C4-2B (cell line): Measurements from ENCODE around the gene C16orf95.

Source experiments
- H3K27ac ChIP-seq: fragments of 450-650 bp; 2 replicates; pipeline ENCODE4 v1.5.1; 2017
- CTCF ChIP-seq: fragments of 450-650 bp; conservative IDR thresholded peaks from 2 replicates; pipeline ENCODE4 v1.5.1; 2017; ENCODE audit warnings: mild to moderate bottlenecking
- ZFX ChIP-seq: fragments of 450-650 bp; IDR thresholded peaks from 2 replicates; pipeline ENCODE4 v1.6.1; 2017

C16orf95 gene

DNA sequence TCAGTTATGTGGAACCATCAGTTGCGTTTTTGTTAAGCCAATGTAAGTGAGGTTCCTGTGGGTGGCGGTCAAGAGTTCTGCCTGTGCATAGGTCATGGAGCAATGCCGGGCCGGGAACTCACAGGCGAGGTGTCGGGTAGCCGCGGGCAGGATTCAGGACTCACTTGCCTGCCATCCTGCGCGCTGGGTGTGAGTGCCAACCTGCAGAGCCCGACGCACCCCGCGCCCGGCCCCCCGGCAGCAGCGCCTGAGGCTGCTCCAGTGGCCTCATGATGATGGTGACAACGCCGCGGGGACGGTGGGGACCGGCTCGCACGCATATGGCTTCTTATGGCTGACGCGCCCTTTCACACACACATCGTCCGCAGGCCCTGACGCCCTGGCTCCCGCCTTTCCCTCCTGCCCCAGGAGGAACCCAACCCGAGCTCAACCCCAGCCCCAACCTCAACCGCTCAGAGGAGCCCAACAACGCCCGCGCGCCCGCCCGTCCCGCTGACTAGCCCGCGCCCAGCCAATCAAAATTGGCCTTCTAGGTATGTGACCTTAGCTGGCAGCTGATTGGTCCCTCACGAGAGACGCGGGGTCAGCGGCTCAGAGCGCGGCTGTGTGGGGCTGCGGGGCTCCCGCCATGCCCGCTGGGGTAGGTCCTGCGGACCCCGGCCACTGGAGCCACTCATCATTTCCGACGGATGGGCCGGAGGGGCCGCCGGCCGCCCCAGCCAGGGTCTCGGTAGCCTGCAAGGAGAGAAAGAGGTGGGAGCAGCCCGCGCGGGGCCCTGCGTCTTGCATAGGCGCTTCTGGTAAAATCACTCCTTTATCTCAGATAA lies at the start of gene C16orf95:
Gene C16orf95 (minus strand): TSS at position 470 of the 827 bp plus-strand sequence. CDS start 150 bp downstream, at position 320.
- peak; percentile 84 for TF ChIP-seq ZFX
- TF ChIP-seq CTCF: peak; percentile 82
- H3K27ac ChIP-seq: peak within 1 kb of the TSS; percentile 88

DNA sequence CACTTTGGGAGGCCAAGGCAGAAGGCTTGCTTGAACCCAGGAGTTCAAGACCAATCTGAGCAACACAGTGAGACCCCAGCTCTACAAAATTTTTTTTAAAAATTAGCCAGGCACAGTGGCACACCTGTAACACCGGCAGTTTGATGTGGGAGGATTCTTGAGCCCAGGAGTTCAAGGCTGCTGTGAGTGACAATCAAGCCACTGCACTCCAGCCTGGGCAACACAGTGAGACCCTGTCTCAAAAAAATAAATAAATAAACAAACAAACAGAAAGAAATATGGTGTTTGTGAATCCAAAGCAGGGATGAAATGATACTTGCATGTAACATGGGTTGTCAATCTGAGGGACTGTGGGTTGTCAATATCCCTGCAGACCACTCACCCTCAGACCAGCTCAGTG lies 49.7 kb upstream of the C16orf95 start:
- no peak overlapping the region for H3K27ac ChIP-seq
- TF ChIP-seq ZFX (no peak), CTCF (no peak)

- H3K27ac ChIP-seq: no peak overlapping the region
- TF ChIP-seq ZFX (no peak), CTCF (no peak)
These were observed 49.1 kb upstream of the C16orf95 start for GRCh38 chr16:87366288-87366687.

DNA sequence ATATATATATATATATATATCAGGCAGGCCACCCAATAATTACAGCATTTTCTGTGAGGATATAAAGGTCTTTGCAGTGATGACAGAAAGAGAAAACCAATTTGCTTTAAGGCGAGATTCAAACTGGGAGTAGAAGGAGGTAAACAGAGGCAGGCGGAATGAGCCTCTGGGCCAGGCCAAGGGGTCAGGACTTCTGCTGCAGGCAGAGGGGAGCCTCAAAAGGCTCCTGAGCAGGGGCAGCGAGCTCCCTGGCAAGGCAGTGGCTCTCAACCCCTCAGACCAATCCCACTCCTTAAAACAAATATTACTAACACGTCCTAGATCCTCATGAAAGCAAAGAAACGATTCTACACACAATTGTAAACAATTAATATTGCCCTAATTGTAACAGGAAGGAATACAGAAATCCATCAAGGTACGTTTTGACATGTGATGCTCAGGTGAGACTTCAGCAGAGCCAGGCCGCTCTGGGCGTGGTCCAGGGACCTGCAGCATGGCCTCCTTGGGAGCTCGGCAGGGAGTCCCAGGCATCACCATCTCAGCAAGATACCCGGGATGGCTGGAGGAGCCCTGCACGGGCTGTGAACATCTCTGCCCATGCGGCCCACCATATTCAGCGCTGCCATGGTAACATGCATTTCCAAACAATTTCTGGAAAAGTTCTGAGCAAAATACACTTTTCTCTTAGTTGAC lies 48.0 kb upstream of the C16orf95 start:
- TF ChIP-seq CTCF (no peak), ZFX (no peak)
- H3K27ac ChIP-seq: no peak overlapping the region

DNA sequence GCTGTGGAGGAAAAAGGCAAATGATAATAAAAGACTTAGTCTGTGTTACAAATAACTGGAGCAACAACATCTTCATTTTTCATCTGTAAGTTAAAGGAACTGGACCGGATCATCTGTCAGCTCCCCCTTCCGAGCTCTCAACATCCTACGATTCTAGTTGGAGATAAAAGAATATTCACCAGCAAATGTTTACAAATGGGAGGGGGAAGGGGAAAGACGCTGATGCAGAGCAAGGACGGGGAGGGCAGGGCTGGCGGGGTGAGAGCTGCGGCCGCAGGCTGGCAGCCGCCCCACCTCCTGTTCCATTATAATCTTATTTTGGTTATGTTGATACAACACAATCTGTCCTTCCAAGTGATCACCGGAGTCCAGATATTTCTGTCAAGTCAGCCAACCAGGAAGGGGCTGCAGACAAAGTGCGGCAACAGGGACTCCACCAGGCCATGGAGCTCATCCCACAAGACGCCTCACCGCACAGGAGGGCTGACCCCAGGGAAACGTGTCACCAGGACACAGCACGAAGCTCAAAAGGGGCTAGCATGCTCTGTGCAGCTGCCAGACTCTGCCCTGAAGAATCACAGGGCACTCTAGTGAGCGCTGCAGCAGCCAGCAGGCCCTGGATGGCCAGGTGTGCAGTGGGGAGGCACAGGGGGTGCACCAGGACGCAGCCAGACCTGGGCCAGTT lies 46.7 kb upstream of the C16orf95 start:
- H3K27ac ChIP-seq: peak overlapping the region; percentile 68
- no peak for TF ChIP-seq CTCF
- no peak for TF ChIP-seq ZFX

- peak overlapping the region; percentile 19 for H3K27ac ChIP-seq
These were observed 45.8 kb upstream of the C16orf95 start for GRCh38 chr16:87362828-87363559.

GRCh38 chr16:87361916-87362619 lies 44.9 kb upstream of the C16orf95 start:
- no peak overlapping the region for H3K27ac ChIP-seq
- TF ChIP-seq CTCF (no peak), ZFX (no peak)
